ENCODE measurements around the gene WDR38.

WDR38 gene

DNA sequence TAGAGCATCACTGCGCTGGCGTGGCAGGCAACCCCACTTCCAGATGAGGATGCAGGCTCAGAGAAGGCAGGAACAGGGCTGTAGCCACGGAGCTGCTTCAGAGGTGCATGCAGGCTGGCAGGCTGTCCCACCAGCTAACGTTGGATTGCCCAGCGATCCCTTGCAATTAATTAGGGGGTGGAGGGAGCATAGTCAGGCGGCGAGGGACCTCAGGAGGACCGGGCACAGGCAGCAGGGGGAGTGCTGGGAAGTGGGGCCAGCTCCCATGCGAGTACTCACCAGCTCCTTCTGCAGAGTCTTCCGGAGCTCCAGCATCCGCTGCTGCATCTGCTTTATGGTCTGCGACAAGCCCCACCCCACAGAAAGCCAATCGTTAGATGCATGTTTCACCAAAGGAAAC lies 29.0 kb downstream of the WDR38 start:
- no peak for DNase-seq (ENCODE audit: low read depth)

DNA sequence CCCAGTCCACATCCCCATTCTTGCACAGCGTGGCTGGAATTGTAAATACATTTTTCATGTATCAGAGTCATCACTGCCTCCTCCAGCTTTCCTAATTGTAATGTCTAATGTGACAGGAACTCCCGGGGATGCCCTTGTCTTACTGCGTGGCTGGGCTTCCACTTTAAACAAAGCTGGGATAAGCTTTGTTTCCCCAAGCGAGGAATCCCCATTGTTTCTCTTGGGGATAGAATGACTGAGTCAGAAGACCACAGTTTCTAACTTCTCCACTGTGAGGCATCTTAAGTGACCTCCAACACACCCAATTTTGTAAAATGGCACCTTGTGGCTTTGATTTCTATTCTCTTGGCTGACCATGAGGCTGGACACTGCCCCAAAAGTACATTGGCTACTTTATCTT lies 31.1 kb downstream of the WDR38 start:
- DNase-seq (ENCODE audit: low read depth), result no peak

DNA sequence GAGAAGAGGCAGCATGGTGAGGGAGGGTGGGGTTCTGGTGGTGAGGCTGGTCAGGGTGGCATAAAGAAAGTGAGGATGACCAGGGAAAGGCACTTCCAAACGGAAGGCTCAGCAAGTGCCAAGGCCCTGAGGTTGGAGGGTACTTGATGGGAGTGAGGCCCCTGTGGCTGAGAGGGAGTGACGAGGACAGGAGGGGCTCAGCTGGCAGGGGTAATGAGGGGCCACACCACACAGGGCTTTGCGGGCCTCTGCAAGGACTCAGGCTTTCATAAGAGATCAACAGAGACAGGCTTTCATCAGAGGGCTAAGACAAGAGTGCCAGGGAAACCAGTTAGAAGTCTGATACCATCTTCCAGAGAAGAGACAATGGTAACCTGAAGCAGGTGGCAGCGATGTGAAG lies 32.3 kb downstream of the WDR38 start:
- no peak for DNase-seq (ENCODE audit: low read depth)

DNA sequence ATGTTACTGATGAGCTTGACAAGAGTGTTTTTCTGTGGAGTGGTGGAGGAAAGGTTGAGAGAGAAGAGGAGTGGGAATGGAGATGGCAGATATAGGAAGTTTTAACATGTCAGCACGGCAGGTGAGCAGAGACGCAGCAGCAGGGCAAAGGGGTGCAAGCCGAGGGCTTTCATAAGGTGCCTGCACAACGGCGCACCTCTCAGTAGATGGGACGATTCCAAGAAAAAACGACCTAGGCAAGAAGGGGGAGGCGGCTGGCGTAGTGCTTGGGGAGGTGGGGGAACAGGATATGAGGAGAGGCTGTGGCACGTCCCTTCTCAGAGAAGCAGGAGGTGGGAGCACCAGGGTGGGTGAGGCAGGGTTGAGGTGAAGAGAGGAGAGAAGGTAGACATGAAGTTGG lies 33.2 kb downstream of the WDR38 start:
- DNase-seq (ENCODE audit: low read depth), result no peak

DNA sequence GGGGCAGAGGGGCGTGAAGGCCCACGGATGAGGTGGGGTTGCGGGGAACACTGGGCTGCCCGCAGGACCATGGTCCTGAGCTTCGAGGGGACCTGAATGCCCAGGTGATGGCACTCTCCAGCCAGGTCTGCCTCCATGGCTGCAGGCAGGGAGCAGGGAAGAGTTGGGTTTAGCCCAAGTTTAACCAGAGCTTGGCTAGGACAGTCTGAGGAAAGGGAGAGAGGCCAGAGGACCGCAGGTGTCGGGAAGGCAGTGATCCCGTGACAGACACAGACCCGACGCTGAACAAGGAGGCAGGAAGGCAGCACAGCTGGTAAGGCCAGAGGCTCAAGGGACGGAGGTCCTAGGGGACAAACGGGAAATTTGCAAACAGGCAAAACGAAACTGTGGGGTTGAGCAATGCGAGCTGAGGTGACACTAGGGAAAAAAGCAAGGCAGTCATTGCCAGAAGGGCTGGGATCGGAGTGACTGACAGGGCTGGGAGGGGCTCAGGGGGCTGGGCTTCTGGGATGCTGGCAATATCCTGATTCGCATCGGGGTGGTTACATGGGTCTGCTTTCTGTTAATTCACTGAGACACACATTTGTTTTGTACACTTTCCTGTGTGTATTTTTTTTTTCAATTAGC lies 33.7 kb downstream of the WDR38 start:
- DNase-seq (ENCODE audit: low read depth), result no peak

DNA sequence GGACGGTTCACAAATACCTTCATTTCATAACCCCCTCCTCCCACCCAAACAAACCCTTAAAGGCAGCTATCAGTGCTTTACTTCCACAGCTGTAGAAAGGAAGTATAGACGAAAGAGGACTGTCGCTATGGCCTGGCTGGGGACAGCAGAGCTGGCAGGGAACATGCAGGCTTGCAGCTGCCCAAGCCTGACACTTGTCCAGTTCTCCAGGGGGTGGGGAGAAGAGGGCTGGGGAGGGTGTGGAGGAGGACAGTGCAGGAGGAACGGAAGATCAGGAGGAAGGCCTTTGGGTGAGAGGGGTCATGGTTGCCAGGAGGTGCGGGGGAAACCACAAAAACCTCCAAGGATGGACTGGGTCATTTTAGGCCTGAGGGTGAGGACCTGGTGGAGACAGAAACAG lies 34.6 kb downstream of the WDR38 start:
- no peak for DNase-seq (ENCODE audit: low read depth)

DNA sequence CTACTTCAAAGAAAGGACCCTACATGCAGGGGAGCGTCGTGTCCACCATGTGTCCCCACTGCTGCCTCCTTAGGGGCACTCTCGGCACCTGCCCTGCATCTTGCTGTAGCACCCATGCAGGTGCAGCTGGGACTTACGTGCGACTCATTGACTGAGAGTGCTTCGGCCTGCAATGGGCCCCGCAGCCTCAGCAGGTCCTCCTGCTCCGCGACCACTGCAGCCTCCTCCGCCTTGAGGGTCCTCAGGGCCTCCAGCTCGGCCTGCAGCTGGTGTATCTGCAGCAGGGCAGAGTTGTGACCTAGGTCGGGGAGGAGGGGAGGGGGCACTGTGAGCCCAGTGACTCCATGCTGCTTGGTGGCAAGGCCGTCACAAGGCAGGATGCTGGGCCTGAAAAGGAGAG lies 35.7 kb downstream of the WDR38 start:
- no peak for DNase-seq (ENCODE audit: low read depth)

DNA sequence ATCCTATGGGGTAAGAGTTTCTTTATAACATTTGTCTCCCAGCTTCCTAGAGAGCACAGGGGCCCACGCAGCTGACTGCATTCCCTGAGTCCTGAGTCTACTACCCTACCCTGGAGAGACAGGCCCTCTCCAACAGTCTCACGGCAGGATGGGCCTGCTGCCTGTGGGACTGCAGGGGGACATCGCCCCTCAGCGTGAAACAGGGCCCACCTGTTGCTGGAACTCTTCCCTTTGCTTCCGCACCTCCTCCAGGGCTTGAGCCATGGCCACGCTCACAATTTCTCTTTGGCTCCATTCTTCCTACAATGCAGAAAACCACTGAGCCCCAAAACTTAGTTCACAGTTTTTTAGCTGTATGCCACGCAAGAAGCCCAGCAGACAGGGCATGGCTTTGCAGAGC lies 36.9 kb downstream of the WDR38 start:
- DNase-seq (ENCODE audit: low read depth), result no peak

DNA sequence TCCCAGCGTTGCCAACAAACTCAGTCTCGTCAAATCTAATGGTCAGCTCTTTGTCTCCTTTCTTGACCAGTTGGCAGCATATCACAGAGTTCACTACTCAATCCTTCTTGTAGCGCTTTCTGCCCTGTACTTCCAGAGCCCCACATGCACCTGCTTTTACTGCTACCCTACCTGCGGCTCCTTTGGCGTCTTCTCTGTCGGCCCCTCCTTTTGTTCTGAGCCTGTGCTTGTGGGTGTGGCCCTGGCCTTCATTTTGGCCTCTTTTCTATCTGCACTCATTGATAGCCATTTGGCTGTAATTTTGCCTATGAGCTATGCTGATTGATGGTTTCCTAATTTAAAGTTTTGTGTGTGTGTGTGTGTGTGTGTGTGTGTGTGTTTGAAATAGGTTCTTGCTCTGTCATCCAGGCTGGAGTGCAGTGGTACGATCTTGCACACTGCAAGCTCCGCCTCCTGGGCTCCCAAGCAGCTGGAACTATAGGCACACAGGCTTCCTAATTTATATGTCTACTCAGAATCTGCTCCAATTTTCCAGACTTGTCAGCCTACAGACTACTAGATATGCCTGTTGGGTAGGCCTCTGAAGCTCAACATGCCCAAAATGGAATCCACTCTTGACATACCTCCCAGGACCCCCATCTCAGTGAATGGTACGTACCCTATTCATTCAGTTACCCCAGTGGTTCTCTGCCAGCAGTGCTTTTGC lies 40.9 kb downstream of the WDR38 start:
- no peak for DNase-seq (ENCODE audit: low read depth)

DNA sequence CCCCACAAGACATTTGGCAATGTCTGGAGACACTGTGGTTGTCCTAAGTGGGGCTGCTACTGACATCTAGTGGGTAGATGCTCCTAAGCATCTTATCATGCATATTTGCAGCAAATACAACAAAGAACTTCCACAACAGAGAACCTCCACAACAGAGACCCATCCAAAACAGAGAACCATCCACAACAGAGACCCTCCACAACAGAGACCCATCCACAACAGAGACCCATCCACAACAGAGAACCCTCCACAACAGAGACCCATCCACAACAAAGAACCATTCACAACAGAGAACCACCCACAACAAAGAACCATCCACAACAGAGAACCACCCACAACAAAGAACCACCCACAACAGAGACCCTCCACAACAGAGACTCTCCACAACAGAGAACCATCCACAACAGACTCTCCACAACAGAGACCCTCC lies 41.5 kb downstream of the WDR38 start:
- DNase-seq (ENCODE audit: low read depth), result no peak

DNA sequence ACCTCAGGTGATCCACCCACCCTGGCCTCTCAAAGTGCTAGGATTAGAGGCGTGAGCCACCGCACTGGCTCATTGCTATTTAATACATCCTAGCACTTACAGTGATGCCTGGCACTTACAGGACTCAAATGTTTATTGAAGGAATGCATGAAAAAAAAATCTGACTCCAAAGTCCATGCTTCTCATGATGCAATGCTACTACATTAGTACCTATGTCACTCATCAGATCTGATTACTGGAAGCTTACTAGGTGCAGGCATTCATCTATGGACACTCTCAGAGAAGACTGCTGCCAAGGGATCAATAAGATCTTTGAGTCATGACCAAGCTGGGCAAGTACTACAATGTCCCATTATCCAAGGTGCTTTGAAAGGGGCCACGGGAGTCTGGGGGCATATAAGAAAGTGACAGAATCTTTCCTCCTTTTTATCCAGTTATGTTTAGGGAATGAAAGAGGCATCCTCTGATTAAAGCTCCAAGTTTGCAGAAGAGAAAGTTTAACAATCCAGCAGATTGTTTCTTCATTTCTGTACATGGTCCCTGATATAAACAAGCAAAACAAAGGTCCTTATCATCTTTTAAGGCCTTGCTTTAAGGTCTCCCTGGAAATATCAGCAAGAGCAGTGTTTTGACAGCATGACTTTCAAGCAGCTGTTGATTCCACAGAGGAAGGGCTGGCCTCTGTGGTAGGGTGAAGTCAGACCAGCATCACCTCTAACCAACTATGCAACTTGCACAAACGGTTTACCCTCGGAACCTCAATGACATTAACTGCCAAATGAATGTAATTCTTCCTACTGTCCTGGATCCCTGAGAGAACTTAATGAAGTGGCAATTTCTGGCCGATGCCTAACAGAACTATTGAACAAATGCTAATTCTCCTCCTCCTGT lies 44.6 kb downstream of the WDR38 start:
- no peak for DNase-seq (ENCODE audit: low read depth)

DNA sequence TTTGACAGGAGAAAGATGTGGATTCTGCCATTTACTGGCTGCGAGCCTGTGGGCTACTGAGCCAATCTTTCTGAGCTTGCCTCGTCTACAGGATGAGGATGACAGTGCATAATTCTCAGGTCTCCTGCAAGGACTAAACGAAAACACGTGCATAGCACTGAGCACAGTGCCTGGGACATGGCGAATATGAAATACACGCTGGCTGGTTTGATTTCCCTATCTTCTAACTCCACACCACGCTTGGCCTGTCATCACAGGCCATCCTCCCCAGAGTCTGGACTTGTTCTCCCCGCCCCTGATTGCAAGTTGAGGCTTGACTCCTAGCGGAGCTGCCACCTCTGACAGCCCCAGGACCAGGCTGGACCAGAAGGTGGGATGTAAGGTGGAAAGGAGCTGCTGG lies 46.6 kb downstream of the WDR38 start:
- no peak for DNase-seq (ENCODE audit: low read depth)

DNA sequence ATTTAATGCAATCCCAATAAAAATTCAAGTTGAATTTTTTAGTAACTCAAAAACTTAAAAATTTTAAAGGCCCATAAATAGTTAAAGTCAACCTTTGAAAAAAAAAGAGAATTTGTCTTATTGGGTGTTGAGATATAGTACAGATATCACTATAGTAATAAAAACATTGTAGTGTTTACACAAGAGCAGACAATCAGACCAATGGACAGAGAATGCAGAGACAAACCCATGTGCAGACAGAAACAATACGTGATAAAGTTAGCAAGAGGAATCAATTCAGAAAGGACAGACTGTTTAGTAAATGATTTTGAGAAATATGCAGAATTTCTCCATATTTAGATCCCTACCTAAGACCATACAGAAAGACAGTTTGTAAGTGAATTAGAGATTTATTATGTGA lies 53.7 kb downstream of the WDR38 start:
- DNase-seq (ENCODE audit: low read depth), result no peak

All from T-helper 22 cell (primary cell).